ENCODE data around the gene CRTC3. TPM values are rescaled to one million over a fixed set of nuclear protein-coding genes. Genes with fewer than 3 reads are reported as not detected.

CRTC3 gene
- total and polyA plus RNA-seq, 2 donors (not counting 3 experiments of a cell fraction or from before 2014, with no cell fraction given), result 16.2 to 26.4 TPM

DNA sequence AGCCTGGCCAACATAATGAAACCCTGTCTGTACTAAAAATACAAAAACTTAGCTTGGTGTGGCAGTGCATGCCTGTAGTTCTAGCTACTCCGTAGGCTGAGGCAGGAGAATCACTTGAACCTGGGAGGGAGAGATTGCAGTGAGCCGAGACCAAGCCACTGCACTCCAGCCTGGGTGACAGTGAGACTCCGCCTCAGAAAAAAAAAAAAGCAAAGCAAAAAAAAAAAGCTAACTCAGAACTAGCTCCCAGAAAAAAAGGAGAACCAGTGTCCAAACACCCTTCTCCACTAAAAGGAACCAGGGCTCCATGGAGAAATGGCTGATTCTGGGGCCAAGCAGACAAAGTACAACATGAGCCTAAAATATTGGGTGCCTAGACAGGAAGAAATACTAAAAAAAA, 16.7 kb upstream of the CRTC3 start:
- no TSS peak for BruUV-seq (replicated peaks)
- H3K27ac ChIP-seq (ENCODE audit: insufficient read depth, low read depth, low read length), result no peak overlapping the region
- no peak overlapping the region for H3K9ac ChIP-seq (replicated peaks; ENCODE audit: extremely low read depth, insufficient read depth, low read length)
- no peaks in the 10 kb centered on the region for H3K27me3 ChIP-seq (ENCODE audit: control insufficient read depth in 2 of 2, insufficient read depth in 2 of 2, low read length in 2 of 2)
- no peaks in the 10 kb centered on the region for H3K79me2 ChIP-seq (ENCODE audit: control insufficient read depth, insufficient read depth, low read length)
- intact Hi-C loops (cut with micrococcal nuclease), result no loop called here
- DNase-seq (ENCODE audit: low read depth, low spot score) (no peak), FAIRE-seq (no peak)
- no peaks in the 10 kb centered on the region for H3K9me1 ChIP-seq (replicated peaks; ENCODE audit: control insufficient read depth, extremely low read depth, insufficient read depth, low read length)
- H3K36me3 ChIP-seq (ENCODE audit: control insufficient read depth in 2 of 2, extremely low read depth in 1 of 2, insufficient read depth in 2 of 2, low read length in 2 of 2), result no peaks in the 10 kb centered on the region
- H2AFZ ChIP-seq (ENCODE audit: low read depth, low read length), result no peak overlapping the region
- ChIA-PET POLR2A (interaction anchor here (0.6 kb wide), 1 partner anchor 118 kb away, joined by 3 read pairs; no protein-coding TSS in a partner anchor), CTCF (interaction anchor here (1.0 kb wide), 1 partner anchor 193 kb away, joined by 3 read pairs; no protein-coding TSS in a partner anchor)
- no peaks in the 10 kb centered on the region for H3K4me1 ChIP-seq (ENCODE audit: control insufficient read depth, extremely low read depth, insufficient read depth, low read length)
- no peaks in the 10 kb centered on the region for H4K20me1 ChIP-seq (replicated peaks; ENCODE audit: control insufficient read depth, extremely low read depth, insufficient read depth, low read length)
- H3K4me3 ChIP-seq (replicated peaks in 1 of 3; ENCODE audit: insufficient read depth in 1 of 3, low read depth in 1 of 3, low read length in 3 of 3), result no peak overlapping the region
- no peaks in the 10 kb centered on the region for H3K9me3 ChIP-seq (replicated peaks; ENCODE audit: control insufficient read depth, insufficient read depth, low read length)
- dilution Hi-C loops (cut with MboI; ENCODE audit: extremely low pct_ligation_motif_present, low sequenced_read_pairs), result no loop called here
- TF ChIP-seq POLR2AphosphoS5 (IDR thresholded peaks at IDR 0.05; ENCODE audit: insufficient read depth, low read depth, low read length), result no peak
- TF ChIP-seq MYC (IDR thresholded peaks at IDR 0.05; ENCODE audit: low read depth, low read length), result no peak
- TF ChIP-seq JUN (IDR thresholded peaks at IDR 0.05; ENCODE audit: borderline replicate concordance, insufficient read depth, insufficient read length, low read depth), result no peak
- TF ChIP-seq FOS (IDR thresholded peaks at IDR 0.05; ENCODE audit: borderline replicate concordance, insufficient read depth, low read length), result no peak
- TF ChIP-seq GATA2 (IDR thresholded peaks at IDR 0.05; ENCODE audit: insufficient read depth, insufficient read length, low read depth, low read length), result no peak
- no peak for TF ChIP-seq POLR2A (IDR thresholded peaks at IDR 0.05; ENCODE audit: low read depth, low read length)
- TF ChIP-seq EZH2 (IDR thresholded peaks at IDR 0.05; ENCODE audit: borderline replicate concordance, low read depth, low read length, severe bottlenecking), result no peak
- TF ChIP-seq, protein P1, sequence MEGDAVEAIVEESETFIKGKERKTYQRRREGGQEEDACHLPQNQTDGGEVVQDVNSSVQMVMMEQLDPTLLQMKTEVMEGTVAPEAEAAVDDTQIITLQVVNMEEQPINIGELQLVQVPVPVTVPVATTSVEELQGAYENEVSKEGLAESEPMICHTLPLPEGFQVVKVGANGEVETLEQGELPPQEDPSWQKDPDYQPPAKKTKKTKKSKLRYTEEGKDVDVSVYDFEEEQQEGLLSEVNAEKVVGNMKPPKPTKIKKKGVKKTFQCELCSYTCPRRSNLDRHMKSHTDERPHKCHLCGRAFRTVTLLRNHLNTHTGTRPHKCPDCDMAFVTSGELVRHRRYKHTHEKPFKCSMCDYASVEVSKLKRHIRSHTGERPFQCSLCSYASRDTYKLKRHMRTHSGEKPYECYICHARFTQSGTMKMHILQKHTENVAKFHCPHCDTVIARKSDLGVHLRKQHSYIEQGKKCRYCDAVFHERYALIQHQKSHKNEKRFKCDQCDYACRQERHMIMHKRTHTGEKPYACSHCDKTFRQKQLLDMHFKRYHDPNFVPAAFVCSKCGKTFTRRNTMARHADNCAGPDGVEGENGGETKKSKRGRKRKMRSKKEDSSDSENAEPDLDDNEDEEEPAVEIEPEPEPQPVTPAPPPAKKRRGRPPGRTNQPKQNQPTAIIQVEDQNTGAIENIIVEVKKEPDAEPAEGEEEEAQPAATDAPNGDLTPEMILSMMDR (IDR thresholded peaks at IDR 0.05; ENCODE audit: extremely low read depth in 1 of 2, insufficient read depth in 1 of 2, low read depth in 1 of 2, low read length in 2 of 2), result no peak
- no peak for TF ChIP-seq MAX (IDR thresholded peaks at IDR 0.05; ENCODE audit: insufficient read depth, insufficient read length)
- no peak overlapping the region for H3K4me2 ChIP-seq (ENCODE audit: insufficient read depth, low read length)
